NCI-H2196 (cell line): Measurements from ENCODE around the gene FBN1.

ENCODE experiments used
- DNase-seq: peaks from one replicate; lab custom pipeline; 2025; ENCODE audit not compliant: unreplicated experiment; lab: John Stamatoyannopoulos, UW

The FBN1 gene

DNA sequence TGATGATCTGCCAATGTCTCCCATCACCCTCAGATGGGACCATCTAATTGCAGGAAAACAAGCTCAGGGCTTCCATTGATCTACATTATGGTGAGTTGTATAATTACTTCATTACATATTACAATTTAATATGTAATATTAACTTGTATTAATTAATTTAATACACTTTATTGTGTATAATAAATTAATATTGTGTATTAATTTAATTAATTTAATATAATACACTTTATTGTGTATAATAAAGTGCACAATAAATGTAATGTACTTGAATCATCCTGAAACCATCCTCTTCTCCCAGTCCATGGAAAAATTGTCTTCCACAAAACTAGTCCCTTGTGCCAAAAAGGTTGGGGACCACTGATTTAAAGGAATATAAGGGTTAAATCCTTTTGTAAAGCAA is 123.4 kb downstream of the FBN1 start:
- no peak for DNase-seq

DNA sequence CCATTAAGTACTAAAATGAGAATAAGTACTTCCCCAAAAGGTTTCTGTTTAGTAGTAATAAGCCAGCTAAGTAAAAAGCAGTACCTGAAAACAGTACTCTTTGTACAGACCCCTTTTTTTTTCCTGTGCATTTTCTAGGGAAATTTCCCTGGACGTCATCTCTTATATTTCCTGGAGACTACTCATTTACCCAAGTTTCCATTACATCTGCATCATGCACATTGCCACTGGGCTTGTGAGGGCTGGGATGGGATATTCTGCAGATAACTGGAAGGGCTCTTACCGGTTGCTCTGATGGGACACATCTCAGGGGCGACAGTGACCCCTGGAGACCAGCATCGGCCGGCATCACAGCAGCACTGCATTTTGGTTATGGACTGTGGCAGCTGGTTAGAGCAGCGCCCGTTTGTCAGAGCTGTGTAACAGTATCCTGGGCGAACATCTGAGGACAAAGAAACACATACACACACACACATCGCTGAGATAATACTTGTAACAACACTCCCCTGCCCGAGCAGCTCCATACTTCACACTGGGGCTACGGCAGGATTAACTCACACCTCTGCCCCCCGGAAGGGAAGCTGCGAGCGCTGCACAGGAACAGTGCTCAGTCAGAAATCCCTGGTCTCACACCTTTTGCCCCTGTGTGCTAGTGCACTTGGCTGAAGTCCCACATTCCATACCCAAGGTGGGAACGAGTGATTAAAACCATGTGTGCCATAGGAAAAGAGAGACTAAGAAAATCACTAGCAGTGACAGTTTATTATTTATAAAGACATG is 124.9 kb downstream of the FBN1 start:
- DNase-seq, result no peak

GRCh38 chr15:48516121-48516520 is 129.4 kb downstream of the FBN1 start:
- no peak for DNase-seq

DNA sequence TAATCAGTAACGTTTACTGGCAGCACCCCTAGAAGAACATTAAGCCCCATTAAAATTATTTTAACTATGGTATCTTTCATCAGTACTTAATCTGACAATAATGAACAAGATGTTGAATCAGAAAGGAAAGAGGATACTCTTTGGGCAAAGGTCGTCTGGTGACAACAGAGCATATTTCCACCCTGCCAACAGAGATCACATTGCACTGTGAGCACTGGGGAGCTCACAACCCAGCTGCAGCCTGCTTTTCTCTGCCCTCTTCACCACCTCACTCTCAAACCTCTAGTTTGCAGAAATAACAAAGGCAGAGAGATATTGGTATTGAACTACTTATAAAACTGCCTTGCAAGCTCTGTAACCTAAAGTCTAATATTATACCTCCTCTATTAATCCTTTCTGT is 130.0 kb downstream of the FBN1 start:
- DNase-seq, result no peak

GRCh38 chr15:48514103-48514816 is 131.2 kb downstream of the FBN1 start:
- no peak for DNase-seq

GRCh38 chr15:48510976-48511375 is 134.5 kb downstream of the FBN1 start:
- no peak for DNase-seq

- peak; percentile 13 for DNase-seq
These were observed 138.0 kb downstream of the FBN1 start for GRCh38 chr15:48507416-48508065.

- no peak for DNase-seq
These were observed 140.4 kb downstream of the FBN1 start for GRCh38 chr15:48505067-48505466.

DNA sequence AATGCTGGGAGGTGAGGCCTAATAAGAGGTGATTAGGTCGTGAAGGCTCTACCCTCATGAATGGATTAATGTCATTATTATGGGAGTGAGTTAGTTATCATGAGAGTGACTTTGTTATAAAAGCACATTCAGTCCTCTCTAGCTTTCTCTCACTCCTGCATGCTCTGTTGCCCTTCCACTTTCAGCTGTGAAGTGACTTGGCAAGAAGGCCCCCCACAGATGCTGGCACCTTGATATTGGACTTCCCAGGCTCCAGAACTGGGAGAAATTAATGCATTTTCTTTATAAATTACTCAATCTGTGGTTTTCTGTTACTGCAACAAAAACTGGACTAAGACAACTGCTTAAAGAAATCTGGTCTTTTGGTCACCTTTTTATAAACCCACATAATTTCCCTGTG is 144.3 kb downstream of the FBN1 start:
- no peak for DNase-seq

DNA sequence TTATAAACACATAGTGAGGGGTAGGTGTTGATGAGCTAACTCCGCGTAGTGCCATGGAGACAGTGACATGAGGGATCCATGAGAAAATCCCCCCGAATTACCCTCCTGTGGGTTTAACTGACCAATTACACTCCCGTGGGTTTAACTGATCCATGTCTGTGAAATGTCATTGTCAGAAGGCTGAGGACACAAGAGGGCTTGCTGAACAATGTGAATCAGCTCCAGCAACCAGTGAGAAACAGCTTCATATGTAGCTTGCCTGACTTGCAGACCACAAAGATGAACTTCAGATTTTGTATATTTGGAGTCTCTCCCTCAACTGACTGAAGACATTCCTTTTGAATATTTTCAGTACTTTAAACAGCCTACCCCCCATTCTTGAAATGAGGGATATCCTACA is 144.9 kb downstream of the FBN1 start:
- no peak for DNase-seq

DNA sequence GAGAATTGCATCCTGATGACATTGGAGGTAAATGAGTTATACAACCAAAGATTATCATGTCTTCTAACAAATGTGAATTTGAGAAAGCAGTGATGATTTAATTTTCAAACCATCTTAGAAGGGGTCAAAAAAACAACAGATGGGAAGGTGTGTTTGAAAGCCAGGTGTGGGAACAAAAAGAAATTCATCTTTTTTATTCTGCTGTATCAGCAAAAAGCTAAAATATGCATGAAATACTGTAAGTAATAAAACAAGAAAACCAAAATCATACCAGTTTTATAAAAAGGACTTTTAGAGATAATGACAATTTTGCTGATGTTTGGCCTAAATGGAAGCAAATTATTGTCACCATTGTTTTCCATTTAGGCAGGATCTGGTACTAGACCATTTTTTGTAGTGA is 145.5 kb downstream of the FBN1 start:
- DNase-seq, result no peak

GRCh38 chr15:48498828-48499227 is 146.7 kb downstream of the FBN1 start:
- DNase-seq, result no peak

DNA sequence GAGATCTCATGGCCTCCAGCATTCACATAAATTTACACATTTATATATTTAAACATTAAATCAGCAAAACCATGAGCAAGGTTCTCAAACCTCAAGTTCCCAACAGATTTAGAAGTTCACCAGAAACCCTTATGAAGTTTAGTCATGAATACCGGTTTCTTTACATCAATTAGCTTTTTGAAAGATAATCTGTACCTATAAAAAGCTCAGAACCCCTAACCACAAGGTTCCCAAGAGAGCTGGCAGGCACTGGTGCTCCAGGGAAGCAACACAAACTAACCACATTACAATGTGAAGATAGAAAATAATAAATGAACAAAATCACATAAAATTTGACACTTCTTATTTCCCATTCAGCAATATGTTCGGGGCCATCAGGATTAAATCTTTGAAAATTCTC is 150.9 kb downstream of the FBN1 start:
- no peak for DNase-seq

DNA sequence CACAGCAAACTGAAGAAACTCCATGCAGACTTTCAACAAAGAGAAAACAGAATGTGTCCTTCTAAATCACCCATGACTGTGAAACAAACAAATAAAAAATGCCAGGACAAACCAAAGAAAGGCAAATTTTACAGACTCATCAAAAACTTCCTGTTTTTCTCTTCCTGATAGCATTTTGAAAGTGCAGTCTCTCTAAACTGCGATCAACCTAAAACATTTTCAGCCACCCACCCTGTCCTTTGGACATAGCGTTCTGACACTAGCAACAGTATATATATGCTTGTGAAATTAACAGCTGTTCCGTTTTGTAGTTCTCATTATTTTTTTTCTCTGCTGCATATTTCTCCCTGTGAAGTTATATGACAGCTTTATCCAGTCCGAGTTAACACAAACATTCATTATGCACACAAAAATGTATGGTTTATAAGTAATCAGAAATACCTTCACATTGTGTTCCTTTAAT is 151.7 kb downstream of the FBN1 start:
- no peak for DNase-seq

DNA sequence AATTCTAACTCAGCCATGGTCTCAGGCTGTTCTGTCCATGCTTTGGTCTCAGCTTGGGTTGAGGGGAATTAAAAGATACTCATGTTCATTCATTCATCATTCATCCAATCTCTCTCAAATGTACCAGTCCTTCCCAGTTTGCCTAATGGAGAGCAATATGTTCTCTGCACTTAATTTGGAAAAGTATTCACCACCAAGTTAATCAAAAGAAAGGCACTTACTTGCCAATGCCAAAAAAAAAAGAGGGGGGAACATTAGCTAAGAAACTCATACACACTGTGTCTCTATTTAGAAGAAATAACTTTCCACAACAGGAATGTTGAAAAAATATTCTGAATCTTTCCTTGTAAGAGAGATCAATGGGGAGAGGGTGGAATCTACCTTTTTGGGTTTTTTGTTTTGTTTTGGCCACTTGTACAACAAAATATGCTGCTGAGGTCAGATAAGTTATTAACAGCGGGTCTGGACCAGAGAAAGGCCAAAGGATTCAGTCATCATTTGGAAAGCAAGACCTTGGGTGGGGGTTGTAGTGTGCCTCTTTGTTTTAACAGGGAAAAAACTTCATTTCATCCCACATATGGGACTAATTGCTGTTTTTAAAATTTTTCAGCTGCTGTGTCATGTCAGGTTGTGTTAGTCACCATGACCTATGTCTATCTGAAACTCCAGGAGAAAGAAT is 152.3 kb downstream of the FBN1 start:
- DNase-seq, result no peak

GRCh38 chr15:48486228-48486627 is 159.3 kb downstream of the FBN1 start:
- DNase-seq, result no peak

- DNase-seq, result no peak
These were observed 163.7 kb downstream of the FBN1 start for GRCh38 chr15:48481802-48482201.

DNA sequence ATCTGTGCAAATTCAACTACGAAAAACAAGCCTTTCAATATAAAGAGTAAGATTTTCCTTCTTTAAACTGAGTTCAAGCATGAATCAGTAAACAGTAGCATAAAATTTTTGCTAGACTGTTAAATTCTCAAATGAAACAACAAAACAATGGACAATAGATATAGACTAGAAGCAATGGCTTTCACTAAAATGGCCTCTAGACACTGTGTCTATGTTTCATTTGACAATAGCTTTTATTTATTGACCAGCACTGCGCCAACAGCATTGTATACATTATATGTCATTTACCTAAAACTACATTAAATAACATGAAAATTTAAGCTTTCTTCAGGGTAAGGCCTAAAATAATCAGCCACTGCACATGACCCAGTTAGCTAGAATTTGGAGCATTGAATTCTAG is 165.8 kb downstream of the FBN1 start:
- no peak for DNase-seq

DNA sequence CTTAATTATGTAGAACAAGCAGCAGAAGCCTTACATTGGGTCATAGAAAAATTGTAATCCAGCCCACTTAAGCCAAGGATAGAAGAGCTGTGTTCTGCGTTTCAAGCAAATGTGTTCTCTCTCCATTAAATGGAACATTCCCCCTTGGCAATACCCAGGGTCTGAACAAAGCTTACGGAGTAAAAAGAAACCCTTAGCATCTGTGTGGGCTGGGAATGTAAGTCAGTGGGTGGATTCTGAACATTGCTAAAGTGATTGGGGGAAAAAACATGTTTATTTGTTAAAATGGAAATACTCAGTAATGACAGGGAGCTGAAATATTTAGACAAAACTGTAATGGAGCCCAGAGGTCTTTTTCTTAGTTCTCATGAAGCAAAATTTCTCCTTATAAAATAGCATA is 166.9 kb downstream of the FBN1 start:
- no peak for DNase-seq

DNA sequence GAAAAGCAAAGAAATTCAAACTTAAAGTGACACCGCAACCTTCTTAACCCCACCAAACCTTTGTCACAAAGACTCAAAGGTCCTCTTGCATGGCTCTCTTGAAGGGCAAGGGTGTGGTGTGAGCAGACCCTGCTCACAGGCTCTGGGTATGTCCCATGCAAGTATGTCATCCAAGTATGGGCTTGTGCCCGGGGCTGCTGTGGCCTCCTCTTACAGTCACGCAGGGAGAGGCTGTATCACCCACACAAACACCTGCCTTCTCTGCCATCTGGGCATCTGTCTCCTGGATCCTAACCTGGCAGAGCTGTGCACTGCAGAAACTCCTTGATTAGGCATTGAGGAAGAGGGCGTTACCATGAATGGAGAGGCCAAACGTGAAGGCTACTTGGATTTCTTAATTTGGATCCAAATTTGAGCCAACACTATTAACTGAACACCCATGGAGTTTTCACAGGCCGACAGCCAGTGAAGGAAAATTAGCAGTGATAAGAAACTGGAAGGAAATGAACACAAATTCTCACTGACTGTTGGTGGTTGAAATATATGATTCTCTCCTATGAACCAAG is 167.6 kb downstream of the FBN1 start:
- no peak for DNase-seq
